PC-9 (cell line): ENCODE data around the gene IFNL2. TPM values are rescaled to one million over a fixed set of nuclear protein-coding genes. Genes with fewer than 3 reads are reported as not detected.

Experiments
- BruUV-seq: library from RNA; stranded (reverse); fragments of 400-500 nt; replicated peaks from 2 replicates; lab custom pipeline; 2021; lab: Mats Ljungman, UMichigan
- CTCF ChIA-PET: fragments of 300-600 bp; sonication (Branson Sonifier 250); formaldehyde crosslinking; loops from one replicate; lab custom pipeline; 2022; ENCODE audit warnings: antibody characterized with exemption; lab: Charles Lee
- POLR2A ChIA-PET: fragments of 300-600 bp; sonication (Branson Sonifier 250); formaldehyde crosslinking; loops from one replicate; lab custom pipeline; 2022; ENCODE audit warnings: antibody characterized with exemption; ENCODE audit not compliant: unreplicated experiment; lab: Charles Lee
- DNase-seq, 2 experiments: peaks; one replicate each; pipeline versions ENCODE4 v3.0.0 to v3.0.0-alpha.2; 2015 to 2022; ENCODE audit warnings: mixed read lengths in 1 of 2
- H2AFZ ChIP-seq: fragments of 200-600 bp; sonication (generic); 2 replicates; pipeline ENCODE4 v1.8.1; 2017; ENCODE audit warnings: antibody characterized with exemption
- H3F3A ChIP-seq: fragments of 200-600 bp; sonication (generic); 2 replicates; pipeline ENCODE4 v1.8.1; 2017; ENCODE audit warnings: antibody characterized with exemption, mild to moderate bottlenecking, low read depth; ENCODE audit not compliant: insufficient read depth
- H3K27ac ChIP-seq: fragments of 200-600 bp; sonication (generic); 2 replicates; pipeline ENCODE4 v1.6.1; 2016; ENCODE audit warnings: mixed run types
- H3K27me3 ChIP-seq: fragments of 200-600 bp; sonication (generic); 2 replicates; pipeline ENCODE4 v1.6.1; 2016; ENCODE audit warnings: low read depth, mixed run types; ENCODE audit not compliant: insufficient read depth
- H3K36me3 ChIP-seq: fragments of 200-600 bp; sonication (generic); 2 replicates; pipeline ENCODE4 v1.6.1; 2016; ENCODE audit warnings: low read depth, mixed run types
- H3K4me1 ChIP-seq: fragments of 200-600 bp; sonication (generic); replicated peaks from 2 replicates; pipeline ENCODE4 v1.6.1; 2016; ENCODE audit warnings: mixed run types; ENCODE audit not compliant: insufficient read depth
- H3K4me2 ChIP-seq: fragments of 200-600 bp; sonication (generic); 2 replicates; pipeline ENCODE4 v1.6.1; 2017; ENCODE audit warnings: mixed run types
- H3K4me3 ChIP-seq: fragments of 200-600 bp; sonication (generic); 2 replicates; pipeline ENCODE4 v1.6.1; 2016; ENCODE audit warnings: mixed run types
- H3K79me2 ChIP-seq: fragments of 200-600 bp; sonication (generic); 2 replicates; pipeline ENCODE4 v1.6.1; 2017; ENCODE audit warnings: low read depth, mixed run types
- H3K9me2 ChIP-seq: fragments of 200-600 bp; sonication (generic); 2 replicates; pipeline ENCODE4 v1.8.1; 2017; ENCODE audit warnings: mild to moderate bottlenecking; ENCODE audit not compliant: insufficient read depth
- H3K9me3 ChIP-seq: fragments of 200-600 bp; sonication (generic); 2 replicates; pipeline ENCODE4 v1.8.1; 2016; ENCODE audit warnings: low read depth; ENCODE audit not compliant: insufficient read depth
- H4K20me1 ChIP-seq: fragments of 200-600 bp; sonication (generic); 2 replicates; pipeline ENCODE4 v1.8.1; 2017; ENCODE audit not compliant: insufficient read depth
- EZH2 ChIP-seq: fragments of 200-600 bp; sonication (generic); IDR thresholded peaks from 2 replicates; pipeline ENCODE4 v1.8.0; 2017; ENCODE audit warnings: antibody characterized with exemption, low read depth
- intact Hi-C: fragments of 100-400 bp; cut with micrococcal nuclease; formaldehyde crosslinking; loops from one replicate; pipeline ENCODE4 v1.10.0; 2022; ENCODE audit not compliant: unreplicated experiment
- total RNA-seq: library from RNA; stranded (reverse); gene quantifications from 2 replicates; pipeline ENCODE4 v1.2.3, GENCODE V29; 2021
- TF ChIP-seq, protein P1 (sequence below): fragments of 200-600 bp; sonication (generic); conservative IDR thresholded peaks from 2 replicates; pipeline ENCODE4 v1.6.1; 2017; ENCODE audit warnings: mixed run types, antibody characterized with exemption, mild to moderate bottlenecking, moderate library complexity

IFNL2 gene
- total RNA-seq, 1 experiment from 2014 or later = not detected

DNA sequence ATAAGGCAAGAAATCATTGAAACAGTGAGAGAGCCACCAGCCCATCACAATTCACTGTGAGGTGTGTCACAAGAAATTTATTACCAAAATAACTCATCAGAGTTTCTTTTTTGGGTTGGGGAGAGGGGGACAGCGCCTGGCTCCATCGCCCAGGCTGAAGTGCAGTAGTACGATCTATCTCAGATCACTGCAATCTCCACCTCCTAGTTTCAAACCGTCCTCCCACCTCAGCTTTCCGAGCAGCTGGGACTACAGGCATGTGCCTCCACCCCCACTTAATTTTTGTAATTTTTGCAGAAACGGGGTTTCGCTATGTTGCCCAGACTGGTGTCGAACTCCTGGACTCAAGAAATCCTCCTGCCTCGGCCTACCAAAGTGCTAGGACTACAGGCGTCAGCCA lies 31.6 kb downstream of the IFNL2 start:
- no peaks in the 10 kb centered on the region for H3K4me1 ChIP-seq
- H2AFZ ChIP-seq = no peak overlapping the region
- peaks cover 3% of the 10 kb centered on the region; the same call in 1 of the 2 replicates for H3F3A ChIP-seq
- CTCF ChIA-PET = no interaction called here
- no peaks in the 10 kb centered on the region for H3K9me2 ChIP-seq
- no peaks in the 10 kb centered on the region for H4K20me1 ChIP-seq
- POLR2A ChIA-PET = no interaction called here
- H3K4me2 ChIP-seq = no peak overlapping the region
- intact Hi-C loops = no loop called here
- no peak overlapping the region for H3K27ac ChIP-seq
- no peaks in the 10 kb centered on the region for H3K27me3 ChIP-seq
- no peaks in the 10 kb centered on the region for H3K36me3 ChIP-seq
- no peak overlapping the region for H3K4me3 ChIP-seq
- BruUV-seq = no TSS peak
- TF ChIP-seq, protein P1, sequence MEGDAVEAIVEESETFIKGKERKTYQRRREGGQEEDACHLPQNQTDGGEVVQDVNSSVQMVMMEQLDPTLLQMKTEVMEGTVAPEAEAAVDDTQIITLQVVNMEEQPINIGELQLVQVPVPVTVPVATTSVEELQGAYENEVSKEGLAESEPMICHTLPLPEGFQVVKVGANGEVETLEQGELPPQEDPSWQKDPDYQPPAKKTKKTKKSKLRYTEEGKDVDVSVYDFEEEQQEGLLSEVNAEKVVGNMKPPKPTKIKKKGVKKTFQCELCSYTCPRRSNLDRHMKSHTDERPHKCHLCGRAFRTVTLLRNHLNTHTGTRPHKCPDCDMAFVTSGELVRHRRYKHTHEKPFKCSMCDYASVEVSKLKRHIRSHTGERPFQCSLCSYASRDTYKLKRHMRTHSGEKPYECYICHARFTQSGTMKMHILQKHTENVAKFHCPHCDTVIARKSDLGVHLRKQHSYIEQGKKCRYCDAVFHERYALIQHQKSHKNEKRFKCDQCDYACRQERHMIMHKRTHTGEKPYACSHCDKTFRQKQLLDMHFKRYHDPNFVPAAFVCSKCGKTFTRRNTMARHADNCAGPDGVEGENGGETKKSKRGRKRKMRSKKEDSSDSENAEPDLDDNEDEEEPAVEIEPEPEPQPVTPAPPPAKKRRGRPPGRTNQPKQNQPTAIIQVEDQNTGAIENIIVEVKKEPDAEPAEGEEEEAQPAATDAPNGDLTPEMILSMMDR = no peak
- no peak for TF ChIP-seq EZH2
- no peaks in the 10 kb centered on the region for H3K79me2 ChIP-seq
- DNase-seq = no peak
- H3K9me3 ChIP-seq = no peaks in the 10 kb centered on the region

DNA sequence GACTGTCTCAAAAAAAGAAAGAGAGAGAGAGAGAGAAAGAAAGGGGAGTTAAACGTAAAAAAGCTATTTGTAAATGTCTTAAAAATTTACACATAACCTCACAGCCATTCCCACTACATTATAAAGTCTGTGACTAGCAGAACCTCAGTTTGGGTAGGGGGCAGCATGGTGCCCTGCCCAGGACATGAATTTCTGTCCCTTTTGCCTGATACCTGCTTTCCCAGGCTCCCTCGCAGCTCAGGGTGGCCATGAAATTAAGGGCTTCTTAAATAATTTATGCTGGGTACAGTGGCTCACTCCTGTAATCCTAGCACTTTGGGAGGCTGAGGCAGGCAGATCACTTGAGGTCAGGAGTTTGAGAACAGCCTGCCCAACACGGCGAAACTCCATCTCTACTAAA lies 32.8 kb downstream of the IFNL2 start:
- POLR2A ChIA-PET = no interaction called here
- BruUV-seq = no TSS peak
- no peaks in the 10 kb centered on the region for H3K4me1 ChIP-seq

DNA sequence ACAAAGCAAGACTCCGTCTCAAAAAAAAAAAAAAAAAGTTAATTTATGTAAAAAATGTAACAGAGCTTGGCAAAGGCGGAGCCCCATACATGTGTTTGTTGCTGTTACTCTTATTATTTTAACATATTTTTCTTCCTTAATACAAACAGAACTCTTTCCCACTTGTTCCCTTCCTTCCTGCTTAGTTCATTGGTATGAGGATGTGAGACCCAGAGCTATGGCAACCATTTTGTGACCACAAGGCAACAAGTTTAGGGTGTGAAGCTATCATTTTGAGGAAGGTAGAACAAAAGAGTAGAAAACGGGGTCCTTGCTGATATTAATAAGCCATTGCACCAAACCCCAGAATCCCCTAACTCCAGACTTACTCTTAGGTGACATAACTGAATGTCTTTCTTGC lies 33.4 kb downstream of the IFNL2 start:
- H3K27me3 ChIP-seq = no peaks in the 10 kb centered on the region
- no peak overlapping the region for H3K4me2 ChIP-seq
- no peak for DNase-seq
- 0 out of 2 replicates have a peak, but pooled peaks cover 11% of the 10 kb centered on the region for H3F3A ChIP-seq
- TF ChIP-seq, protein P1 = no peak
- no peak for TF ChIP-seq EZH2
- H3K9me3 ChIP-seq = no peaks in the 10 kb centered on the region
- CTCF ChIA-PET = no interaction called here
- H3K4me3 ChIP-seq = no peak overlapping the region
- H3K36me3 ChIP-seq = no peaks in the 10 kb centered on the region
- no peaks in the 10 kb centered on the region for H4K20me1 ChIP-seq
- no peak overlapping the region for H3K27ac ChIP-seq
- no peak overlapping the region for H2AFZ ChIP-seq
- BruUV-seq = no TSS peak
- no peaks in the 10 kb centered on the region for H3K9me2 ChIP-seq
- no peaks in the 10 kb centered on the region for H3K4me1 ChIP-seq
- intact Hi-C loops = no loop called here
- POLR2A ChIA-PET = no interaction called here
- H3K79me2 ChIP-seq = no peaks in the 10 kb centered on the region

More for the DNA sequence above, 32.8 kb downstream of the IFNL2 start:
- Histone ChIP-seq H3K27me3 (no peaks in the 10 kb centered on the region), H3K79me2 (no peaks in the 10 kb centered on the region), H4K20me1 (no peaks in the 10 kb centered on the region), H3K9me3 (no peaks in the 10 kb centered on the region), H3K4me3 (no peak overlapping the region), H2AFZ (no peak overlapping the region), H3K9me2 (no peaks in the 10 kb centered on the region), H3F3A (peaks cover 6% of the 10 kb centered on the region; the same call in 1 of the 2 replicates), H3K4me2 (no peak overlapping the region), H3K36me3 (no peaks in the 10 kb centered on the region), H3K27ac (no peak overlapping the region)
- intact Hi-C loops = no loop called here
- no peak for DNase-seq
- CTCF ChIA-PET = interaction anchor here (0.6 kb wide), 2 partner anchors 87 to 188 kb away, joined by 3 to 5 read pairs; no protein-coding TSS in a partner anchor
- no peak for TF ChIP-seq EZH2
- TF ChIP-seq, protein P1 = no peak
